ENCODE data around the gene B4GAT1.

- TF ChIP-seq POLR2A (IDR thresholded peaks at IDR 0.05; ENCODE audit: low read depth, low read length) (no peak), POLR2AphosphoS5 (IDR thresholded peaks at IDR 0.05; ENCODE audit: low read depth, low read length) (no peak), SPI1 (IDR thresholded peaks at IDR 0.05; ENCODE audit: low read depth, low read length) (no peak), TAF1 (IDR thresholded peaks at IDR 0.05; ENCODE audit: low read depth, low read length) (no peak), POU2F2 (IDR thresholded peaks at IDR 0.05; ENCODE audit: low read depth, low read length) (no peak)
Measured at GRCh38 chr11:66339162-66339675, 8.2 kb downstream of the B4GAT1 start.
